KOPT-K1 (cell line): Measurements from ENCODE around the gene SBK1.
"Not testable (repeated sequence)": the region's sequence is repeated elsewhere in the genome, so short reads cannot be mapped to it uniquely, and the experiment has no call there.

Experiments used
- H3K27ac ChIP-seq: fragments of 200-600 bp; sonication (generic); 2 replicates; pipeline ENCODE4 v1.5.1; 2016; ENCODE audit warnings: antibody characterized with exemption, mild to moderate bottlenecking, low read depth, low read length; ENCODE audit not compliant: poor library complexity, severe bottlenecking
- H3K36me3 ChIP-seq: fragments of 200-600 bp; sonication (generic); 2 replicates; pipeline ENCODE4 v1.5.1; 2017; ENCODE audit warnings: antibody characterized with exemption, mild to moderate bottlenecking, low read length, moderate library complexity; ENCODE audit not compliant: insufficient read depth
- H3K9me3 ChIP-seq: fragments of 200-600 bp; sonication (generic); 2 replicates; pipeline ENCODE4 v1.5.1; 2017; ENCODE audit warnings: antibody characterized with exemption, low read length, mild to moderate bottlenecking; ENCODE audit not compliant: insufficient read depth, poor library complexity, severe bottlenecking

SBK1 gene

GRCh38 chr16:28291651-28292626 is at the start of gene SBK1:
TSS of gene SBK1 (plus strand) at chr16:28292525. CDS start at chr16:28317392, 24,867 bp downstream.
- Histone ChIP-seq H3K36me3 (0 out of 2 replicates have a peak, but pooled peaks cover 4% of the 10 kb centered on the region), H3K9me3 (no peaks in the 10 kb centered on the region), H3K27ac (peak within 1 kb of the TSS; percentile 77)

GRCh38 chr16:28249483-28249882 is 42.8 kb upstream of the SBK1 start:
- not testable (repeated sequence) for H3K36me3 ChIP-seq, H3K27ac ChIP-seq, H3K9me3 ChIP-seq

- H3K27ac ChIP-seq, result no peak overlapping the region
- no peaks in the 10 kb centered on the region for H3K36me3 ChIP-seq
- peaks cover 6% of the 10 kb centered on the region for H3K9me3 ChIP-seq
These were observed 41.3 kb upstream of the SBK1 start for GRCh38 chr16:28250999-28251398.

- peaks cover 6% of the 10 kb centered on the region for H3K9me3 ChIP-seq
- H3K36me3 ChIP-seq, result no peaks in the 10 kb centered on the region
- H3K27ac ChIP-seq, result no peak overlapping the region
These were observed 38.2 kb upstream of the SBK1 start for GRCh38 chr16:28254158-28254557.

- Histone ChIP-seq H3K9me3 (peaks cover 6% of the 10 kb centered on the region), H3K36me3 (no peaks in the 10 kb centered on the region), H3K27ac (no peak overlapping the region)
These were observed 36.5 kb upstream of the SBK1 start for GRCh38 chr16:28255838-28256237.

- no peak overlapping the region for H3K27ac ChIP-seq
- peaks cover 6% of the 10 kb centered on the region for H3K9me3 ChIP-seq
- H3K36me3 ChIP-seq, result no peaks in the 10 kb centered on the region
These were observed 35.1 kb upstream of the SBK1 start for GRCh38 chr16:28257256-28257655.

- H3K36me3 ChIP-seq, result no peaks in the 10 kb centered on the region
- H3K9me3 ChIP-seq, result no peaks in the 10 kb centered on the region
- no peak overlapping the region for H3K27ac ChIP-seq
These were observed 33.8 kb upstream of the SBK1 start for GRCh38 chr16:28258567-28258966.

GRCh38 chr16:28259091-28259780 is 33.1 kb upstream of the SBK1 start:
- no peak overlapping the region for H3K27ac ChIP-seq
- H3K9me3 ChIP-seq, result no peaks in the 10 kb centered on the region
- no peaks in the 10 kb centered on the region for H3K36me3 ChIP-seq

GRCh38 chr16:28259781-28260150 is 32.6 kb upstream of the SBK1 start:
- no peak overlapping the region for H3K27ac ChIP-seq
- H3K9me3 ChIP-seq, result no peaks in the 10 kb centered on the region
- no peaks in the 10 kb centered on the region for H3K36me3 ChIP-seq

GRCh38 chr16:28260193-28260592 is 32.1 kb upstream of the SBK1 start:
- H3K9me3 ChIP-seq, result no peaks in the 10 kb centered on the region
- no peaks in the 10 kb centered on the region for H3K36me3 ChIP-seq

GRCh38 chr16:28261942-28262341 is 30.4 kb upstream of the SBK1 start:
- no peaks in the 10 kb centered on the region for H3K36me3 ChIP-seq
- H3K9me3 ChIP-seq, result no peaks in the 10 kb centered on the region
- H3K27ac ChIP-seq, result no peak overlapping the region

More at GRCh38 chr16:28260193-28260592, 32.1 kb upstream of the SBK1 start:
- no peak overlapping the region for H3K27ac ChIP-seq

GRCh38 chr16:28263305-28263704 is 29.0 kb upstream of the SBK1 start:
- no peaks in the 10 kb centered on the region for H3K36me3 ChIP-seq

GRCh38 chr16:28264656-28265055 is 27.7 kb upstream of the SBK1 start:
- no peaks in the 10 kb centered on the region for H3K9me3 ChIP-seq
- H3K36me3 ChIP-seq, result no peaks in the 10 kb centered on the region
- H3K27ac ChIP-seq, result no peak overlapping the region

More at GRCh38 chr16:28263305-28263704, 29.0 kb upstream of the SBK1 start:
- no peak overlapping the region for H3K27ac ChIP-seq
- H3K9me3 ChIP-seq, result no peaks in the 10 kb centered on the region

- Histone ChIP-seq H3K9me3 (no peaks in the 10 kb centered on the region), H3K36me3 (no peaks in the 10 kb centered on the region), H3K27ac (no peak overlapping the region)
These were observed 26.5 kb upstream of the SBK1 start for GRCh38 chr16:28265822-28266221.

GRCh38 chr16:28267356-28267755 is 25.0 kb upstream of the SBK1 start:
- Histone ChIP-seq H3K27ac (no peak overlapping the region), H3K36me3 (no peaks in the 10 kb centered on the region), H3K9me3 (no peaks in the 10 kb centered on the region)
